Endometrium (tissue), 2 donors: ENCODE results near the gene TMEM123.
"Not testable (repeated sequence)": the region's sequence is repeated elsewhere in the genome, so short reads cannot be mapped to it uniquely, and the experiment has no call there.

ENCODE experiments used
- FAIRE-seq: peaks from 2 replicates; lab custom pipeline; 2012; peaks lifted over from hg19 to GRCh38; lab: Jason Lieb, UNC
- donor health status: control.
- donor health status: control.

TMEM123 gene

DNA sequence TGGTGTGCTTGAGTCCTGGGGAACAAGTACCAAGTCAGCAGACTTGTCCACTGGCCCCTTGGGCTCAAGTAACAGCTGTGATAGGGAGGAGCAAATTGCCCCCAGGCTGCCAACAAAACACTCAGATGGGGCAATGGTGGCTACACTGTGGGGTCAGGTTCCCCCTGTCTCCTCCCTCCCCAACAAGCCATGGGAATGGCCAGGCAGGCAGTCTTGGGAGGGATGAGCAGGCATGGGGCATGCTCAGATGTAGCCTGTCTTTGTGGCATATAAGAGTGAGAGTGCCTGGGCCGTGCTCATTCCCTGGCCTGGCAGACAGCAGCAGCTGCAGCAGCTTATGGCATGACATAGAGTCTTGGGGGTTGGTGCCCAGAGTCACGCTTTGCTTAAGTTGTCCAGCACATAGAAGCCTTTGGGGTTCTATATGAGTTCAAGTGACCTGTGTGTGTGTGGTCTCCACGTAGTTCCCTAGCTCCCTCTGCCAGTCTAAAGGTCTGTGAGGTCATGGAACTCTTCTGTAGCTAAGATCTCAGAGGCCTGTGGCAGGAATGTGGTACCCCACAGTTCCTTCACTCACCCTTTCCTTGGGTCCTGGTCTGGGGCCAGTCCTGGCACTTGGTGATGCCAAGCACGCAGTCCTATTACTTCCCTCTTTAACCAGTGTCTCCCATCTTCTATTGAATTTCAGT, 60.9 kb downstream of the TMEM123 start:
- no peak for FAIRE-seq

DNA sequence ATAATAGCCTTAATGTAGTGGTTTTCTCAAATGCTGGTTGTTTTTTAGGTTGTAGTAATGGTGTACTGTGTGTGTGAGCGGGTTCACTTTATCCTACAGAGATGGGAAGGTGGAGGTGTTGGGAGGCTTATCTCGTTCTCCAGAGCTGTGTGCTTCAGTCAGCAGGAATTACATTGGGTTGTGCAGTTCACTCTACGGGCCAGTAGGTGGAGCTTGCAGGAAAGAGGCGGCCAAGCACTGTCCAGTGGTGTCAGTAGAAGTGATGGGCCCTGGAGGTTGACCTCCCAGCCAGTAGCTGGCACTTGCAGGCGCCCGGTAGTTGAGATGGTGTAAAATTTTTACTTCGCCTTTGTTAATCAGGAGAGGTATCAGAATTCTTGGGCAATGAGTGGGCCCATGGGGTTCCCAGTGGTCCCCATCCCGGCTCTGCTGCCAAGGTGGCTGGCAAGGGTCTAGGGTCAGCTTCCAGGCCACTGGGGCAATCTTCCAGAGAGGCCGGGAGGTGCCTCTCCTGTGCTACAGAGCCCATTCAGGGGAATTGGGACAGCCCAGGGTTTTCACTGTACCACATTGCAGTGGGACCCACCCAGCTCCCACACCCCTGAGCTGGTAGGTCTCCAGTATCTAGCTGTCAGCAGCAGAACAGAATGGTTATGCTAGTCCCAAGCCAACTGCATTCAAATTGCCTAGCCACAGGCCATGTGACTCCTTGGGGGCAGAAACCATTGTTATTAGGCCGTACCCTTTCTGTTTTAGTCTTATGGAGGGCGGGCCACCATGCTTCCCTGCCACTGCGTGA, 61.7 kb downstream of the TMEM123 start:
- no peak for FAIRE-seq

- no peak for FAIRE-seq
These were observed 63.3 kb downstream of the TMEM123 start for GRCh38 chr11:102389253-102389652.

GRCh38 chr11:102387043-102387781, 65.4 kb downstream of the TMEM123 start:
- no peak for FAIRE-seq

DNA sequence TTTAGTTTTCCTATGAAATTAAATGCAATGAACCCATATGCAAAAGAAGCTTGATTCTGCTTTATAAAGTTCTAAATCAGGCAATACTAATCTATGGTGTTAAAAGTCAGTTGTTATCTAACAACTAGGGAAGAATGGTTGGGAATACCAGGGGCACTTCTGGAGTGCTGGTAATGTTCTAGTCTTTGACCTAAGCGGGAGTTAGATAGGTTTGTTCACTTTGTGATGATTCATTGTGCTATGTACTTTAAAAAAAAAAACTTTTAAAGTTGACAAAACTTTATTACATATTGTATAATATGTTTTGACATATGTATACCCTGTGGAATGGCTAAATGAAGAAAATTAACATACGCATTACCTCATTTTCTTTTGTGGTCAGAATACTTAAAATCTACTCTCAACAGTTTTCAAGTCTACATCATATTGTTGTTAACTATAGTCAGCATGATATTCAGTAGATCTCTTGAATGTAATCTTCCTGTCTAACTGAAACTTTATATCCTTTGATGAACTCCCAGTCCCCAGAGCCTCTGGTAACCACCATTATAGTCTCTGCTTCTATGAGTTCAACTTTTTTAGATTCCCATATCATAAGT, 66.3 kb downstream of the TMEM123 start:
- FAIRE-seq: no peak

DNA sequence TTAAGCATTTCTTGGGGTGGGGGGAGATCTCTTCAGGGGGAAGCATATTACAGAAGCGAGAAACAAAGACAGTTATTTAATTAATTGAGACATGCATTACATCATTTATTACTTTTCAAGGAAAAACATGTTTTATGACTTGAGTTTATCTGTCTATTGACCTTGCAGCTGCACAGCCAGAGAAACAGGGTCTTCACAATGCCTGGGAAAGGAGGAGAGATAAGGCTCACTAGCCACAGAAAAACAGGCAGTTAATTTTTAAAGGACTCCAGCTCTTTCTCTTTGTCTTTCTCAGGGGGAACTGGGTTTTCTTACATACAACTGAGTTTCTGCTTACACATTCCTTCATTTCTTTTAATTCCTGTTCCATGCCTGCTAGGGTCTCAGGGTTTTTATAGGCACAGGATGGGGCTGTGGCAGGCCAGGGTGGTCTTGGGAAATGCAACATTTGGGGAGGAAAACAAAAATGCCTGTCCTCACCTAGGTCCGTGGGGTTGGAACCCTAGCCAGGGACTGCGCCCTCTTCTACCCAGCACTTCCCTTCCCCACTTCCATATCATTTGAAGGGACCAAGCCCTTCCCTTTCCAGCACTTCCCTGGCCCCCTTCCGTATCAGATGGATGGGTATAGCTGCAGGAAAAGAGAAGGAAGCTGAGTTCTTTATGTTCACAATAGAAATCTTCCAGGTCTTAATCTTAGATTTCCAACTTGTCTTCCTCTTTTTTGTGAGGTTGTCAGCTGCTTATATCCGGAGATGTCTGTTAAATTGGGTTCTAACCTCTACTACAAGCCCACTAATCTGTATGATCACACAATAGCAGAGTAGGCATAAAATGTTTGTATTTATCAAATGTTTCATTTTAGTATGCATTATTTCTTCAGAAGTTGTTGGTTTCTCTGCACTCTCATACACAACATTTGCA, 67.2 kb downstream of the TMEM123 start:
- no peak for FAIRE-seq

- no peak for FAIRE-seq
These were observed 68.0 kb downstream of the TMEM123 start for GRCh38 chr11:102384419-102385079.

- no peak for FAIRE-seq
These were observed 68.7 kb downstream of the TMEM123 start for GRCh38 chr11:102383839-102384238.

GRCh38 chr11:102382384-102382783, 70.2 kb downstream of the TMEM123 start:
- no peak for FAIRE-seq

DNA sequence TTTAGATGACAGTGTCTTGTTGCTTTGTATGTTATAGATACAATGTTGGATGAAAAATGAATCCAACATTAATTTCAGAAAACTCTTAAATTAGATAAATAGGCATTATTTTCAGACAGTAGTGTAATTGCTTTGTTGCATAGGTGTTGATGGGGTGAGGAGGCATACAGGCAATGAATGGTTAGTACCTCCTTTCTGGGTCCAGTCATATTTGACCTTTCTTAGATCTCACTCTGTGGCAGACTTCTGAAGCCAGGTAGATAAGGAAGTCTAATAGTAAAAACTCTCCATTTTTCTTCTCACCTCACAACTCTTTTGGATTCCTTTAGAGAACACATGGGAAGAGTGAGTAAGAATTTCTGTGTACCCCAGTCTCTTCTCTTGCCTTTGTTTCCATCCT, 73.7 kb downstream of the TMEM123 start:
- no peak for FAIRE-seq

GRCh38 chr11:102377891-102378290, 74.7 kb downstream of the TMEM123 start:
- no peak for FAIRE-seq

DNA sequence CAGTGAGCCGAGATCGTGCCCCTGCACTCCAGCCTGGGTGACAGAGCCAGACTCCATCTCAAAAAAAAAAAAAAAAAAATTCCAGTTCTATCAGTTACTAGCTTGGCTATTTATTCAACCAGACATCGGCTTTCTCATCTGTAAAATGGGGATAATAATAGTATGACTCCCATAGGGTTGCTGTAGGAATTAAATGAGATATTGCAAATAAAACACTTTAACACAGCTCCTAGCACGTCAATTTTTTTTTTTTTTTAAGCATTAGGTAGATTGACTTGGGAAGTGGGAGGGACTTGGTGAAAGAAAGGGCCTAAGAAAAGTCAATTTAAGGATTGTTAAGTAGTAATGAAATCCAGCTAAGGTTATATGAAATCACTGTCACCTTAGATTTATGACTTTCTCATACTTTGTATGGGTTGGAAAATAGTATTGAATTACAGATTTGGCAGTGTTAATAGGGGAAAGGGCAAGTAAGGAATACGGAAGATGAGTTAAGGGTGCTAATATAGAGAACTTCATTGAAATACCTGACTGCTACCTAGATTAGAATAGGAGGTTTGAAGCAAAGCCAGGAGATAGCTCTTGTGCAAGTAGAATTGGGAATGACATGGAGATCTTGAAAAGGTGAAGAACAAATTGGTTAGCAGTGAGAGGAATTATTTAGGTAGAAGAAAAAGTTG, 76.7 kb downstream of the TMEM123 start:
- FAIRE-seq: no peak

DNA sequence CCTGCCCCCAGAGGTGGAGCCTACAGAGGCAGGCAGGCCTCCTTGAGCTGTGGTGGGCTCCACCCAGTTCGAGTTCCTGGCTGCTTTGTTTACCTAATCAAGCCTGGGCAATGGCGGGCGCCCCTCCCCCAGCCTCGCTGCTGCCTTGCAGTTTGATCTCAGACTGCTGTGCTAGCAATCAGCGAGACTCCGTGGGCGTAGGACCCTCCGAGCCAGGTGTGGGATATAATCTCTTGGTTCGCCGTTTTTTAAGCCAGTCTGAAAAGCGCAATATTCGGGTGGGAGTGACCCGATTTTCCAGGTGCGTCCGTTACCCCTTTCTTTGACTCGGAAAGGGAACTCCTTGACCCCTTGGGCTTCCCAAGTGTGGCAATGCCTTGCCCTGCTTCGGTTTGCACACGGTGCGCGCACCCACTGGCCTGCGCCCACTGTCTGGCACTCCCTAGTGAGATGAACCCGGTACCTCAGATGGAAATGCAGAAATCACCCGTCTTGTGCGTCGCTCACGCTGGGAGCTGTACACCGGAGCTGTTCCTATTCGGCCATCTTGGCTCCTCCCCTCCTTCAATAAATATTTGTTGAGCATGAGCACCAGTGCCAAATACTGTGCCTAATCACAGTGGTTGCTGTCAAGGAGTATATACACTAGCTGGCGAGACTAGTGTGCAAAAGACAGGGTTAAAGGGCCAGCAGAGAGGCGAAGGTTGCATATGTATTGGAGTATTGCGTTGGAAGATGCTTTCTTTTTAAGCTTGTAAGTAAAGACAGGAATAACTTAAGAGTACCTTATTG, 77.7 kb downstream of the TMEM123 start:
- FAIRE-seq: not testable (repeated sequence)

GRCh38 chr11:102368472-102368871, 84.1 kb downstream of the TMEM123 start:
- FAIRE-seq: no peak

GRCh38 chr11:102367364-102367763, 85.2 kb downstream of the TMEM123 start:
- no peak for FAIRE-seq

DNA sequence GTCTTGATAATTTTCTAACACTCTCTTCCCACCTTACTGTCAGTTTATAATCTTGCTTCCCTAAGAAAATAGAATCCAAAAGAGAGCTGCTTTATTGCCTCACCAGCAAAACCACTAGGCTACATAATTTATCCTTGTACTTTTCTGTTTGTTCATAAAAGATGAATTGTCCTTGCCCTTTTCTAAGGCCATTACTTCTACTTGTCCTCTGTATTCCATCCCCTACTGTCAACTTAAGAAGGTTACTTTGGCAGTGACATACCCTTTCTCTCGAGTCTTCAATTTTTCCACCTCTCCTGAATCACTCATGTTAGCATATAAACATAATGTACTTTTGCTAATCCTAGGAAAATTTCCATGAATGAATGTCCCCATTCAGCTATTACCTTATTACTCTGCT, 87.6 kb downstream of the TMEM123 start:
- FAIRE-seq: no peak

- no peak for FAIRE-seq
These were observed 91.2 kb downstream of the TMEM123 start for GRCh38 chr11:102361086-102362031.

- no peak for FAIRE-seq
These were observed 91.9 kb downstream of the TMEM123 start for GRCh38 chr11:102360681-102361080.
